SK-N-SH (cell line): ENCODE data around the gene SNAI1. TPM values are rescaled to one million over a fixed set of nuclear protein-coding genes. Genes with fewer than 3 reads are reported as not detected.

ENCODE experiments used
- CTCF ChIA-PET: fragments of 300-600, 350-600 bp; formaldehyde crosslinking; extraction: SDS; loops from one replicate; lab custom pipeline; 2021; lab: Yijun Ruan, JAX
- POLR2A ChIA-PET: fragments of 350-600 bp; sonication (Branson Sonifier 250); formaldehyde crosslinking; extraction: SDS; loops from one replicate; lab custom pipeline; 2020; ENCODE audit warnings: antibody characterized with exemption, inconsistent platforms; lab: Yijun Ruan, JAX
- DNase-seq: peaks from one replicate; pipeline ENCODE4 v3.0.0; 2012
- H2AFZ ChIP-seq: fragments of 200-600 bp; sonication (generic); 2 replicates; pipeline ENCODE4 v1.8.1; 2016; ENCODE audit warnings: antibody characterized with exemption, mild to moderate bottlenecking, low read depth
- H3F3A ChIP-seq: fragments of 200-600 bp; sonication (generic); replicated peaks from 2 replicates; pipeline ENCODE3; 2016; ENCODE audit warnings: antibody characterized with exemption, mild to moderate bottlenecking; ENCODE audit not compliant: insufficient read depth
- H3K27ac ChIP-seq, 2 experiments: fragments of 200-500 bp in 1 of 2; fragments of 200-600 bp in 1 of 2; sonication (Bioruptor generic) in 1 of 2; sonication (generic), shearing (Covaris generic) in 1 of 2; 2 replicates each; pipeline versions ENCODE4 v1.5.1 to v1.6.1; 2014 to 2016; ENCODE audit warnings: low read depth in 2 of 2, inconsistent platforms in 1 of 2, low read length in 1 of 2, mild to moderate bottlenecking in 1 of 2, mixed read lengths in 1 of 2
- H3K27me3 ChIP-seq: fragments of 200-600 bp; sonication (generic), shearing (Covaris generic); 2 replicates; pipeline ENCODE4 v1.6.1; 2016; ENCODE audit warnings: mixed run types; ENCODE audit not compliant: insufficient read depth
- H3K36me3 ChIP-seq, 2 experiments: fragments of 200-500 bp in 1 of 2; fragments of 200-600 bp in 1 of 2; sonication (Bioruptor generic) in 1 of 2; sonication (generic) in 1 of 2; replicated peaks in 1 of 2; 2 replicates each; pipeline versions ENCODE3 to v1.5.1; 2014 to 2016; ENCODE audit warnings: low read length in 1 of 2, mild to moderate bottlenecking in 1 of 2; ENCODE audit not compliant: insufficient read depth in 2 of 2, control insufficient read depth in 1 of 2
- H3K4me1 ChIP-seq, 2 experiments: fragments of 200-500 bp in 1 of 2; fragments of 200-600 bp in 1 of 2; sonication (Bioruptor generic) in 1 of 2; sonication (generic), shearing (Covaris generic) in 1 of 2; 2 replicates each; pipeline versions ENCODE4 v1.5.1 to v1.6.1; 2014 to 2016; ENCODE audit warnings: low read depth in 1 of 2, low read length in 1 of 2, mixed run types in 1 of 2; ENCODE audit not compliant: insufficient read depth in 2 of 2, control insufficient read depth in 1 of 2
- H3K4me2 ChIP-seq: fragments of 200-600 bp; sonication (generic), shearing (Covaris generic); 2 replicates; pipeline ENCODE4 v1.6.1; 2017; ENCODE audit warnings: mixed run types
- H3K4me3 ChIP-seq, 2 experiments: fragments of 200-500 bp in 1 of 2; fragments of 200-600 bp in 1 of 2; sonication (Bioruptor generic) in 1 of 2; sonication (generic), shearing (Covaris generic) in 1 of 2; 2 replicates each; pipeline versions ENCODE4 v1.5.1 to v1.8.1; 2014 to 2016; ENCODE audit warnings: low read depth in 2 of 2, inconsistent platforms in 1 of 2, low read length in 1 of 2, mild to moderate bottlenecking in 1 of 2, mixed read lengths in 1 of 2, moderate library complexity in 1 of 2
- H3K79me2 ChIP-seq: fragments of 200-600 bp; sonication (generic); 2 replicates; pipeline ENCODE4 v1.8.1; 2017; ENCODE audit warnings: mild to moderate bottlenecking; ENCODE audit not compliant: insufficient read depth
- H3K9ac ChIP-seq: fragments of 200-600 bp; sonication (generic); 2 replicates; pipeline ENCODE4 v1.6.1; 2017; ENCODE audit warnings: mixed run types
- H3K9me2 ChIP-seq: fragments of 200-600 bp; sonication (generic); 2 replicates; pipeline ENCODE4 v1.6.1; 2017; ENCODE audit warnings: mixed run types
- H3K9me3 ChIP-seq: fragments of 200-600 bp; sonication (generic); 2 replicates; pipeline ENCODE4 v1.6.1; 2017; ENCODE audit warnings: mixed run types, mild to moderate bottlenecking, moderate library complexity
- H4K20me1 ChIP-seq: fragments of 200-600 bp; sonication (generic); 2 replicates; pipeline ENCODE4 v1.6.1; 2017; ENCODE audit warnings: mild to moderate bottlenecking, mixed run types; ENCODE audit not compliant: insufficient read depth
- CTCF ChIP-seq: fragments of 200-600 bp; sonication (generic); IDR thresholded peaks from 2 replicates; pipeline ENCODE4 v1.6.1; 2017; ENCODE audit warnings: antibody characterized with exemption, mild to moderate bottlenecking, moderate library complexity
- ELF1 ChIP-seq: IDR thresholded peaks from 2 replicates; pipeline ENCODE4 v1.4.0; 2012
- EP300 ChIP-seq, 2 experiments: IDR thresholded peaks; 2 replicates each; pipeline versions ENCODE4 v1.4.0 to v1.6.1; 2012; ENCODE audit warnings: borderline replicate concordance in 1 of 2, low read depth in 1 of 2, low read length in 1 of 2
- EZH2phosphoT487 ChIP-seq: fragments of 200-600 bp; sonication (generic); IDR thresholded peaks from 2 replicates; pipeline ENCODE4 v1.6.1; 2017; ENCODE audit warnings: low read depth, mixed run types, mild to moderate bottlenecking, antibody characterized with exemption, moderate library complexity, borderline replicate concordance
- FOXJ3 ChIP-seq: sonication (generic); formaldehyde crosslinking; IDR thresholded peaks from 2 replicates; pipeline ENCODE4 v1.5.1; 2020; ENCODE audit warnings: mild to moderate bottlenecking, missing genetic modification reagents
- FOXM1 ChIP-seq: IDR thresholded peaks from 2 replicates; pipeline ENCODE4 v1.4.0; 2012; ENCODE audit warnings: low read depth, mild to moderate bottlenecking
- GABPA ChIP-seq: IDR thresholded peaks from 2 replicates; pipeline ENCODE4 v1.4.0; 2012; ENCODE audit warnings: low read depth, mild to moderate bottlenecking
- JUND ChIP-seq: IDR thresholded peaks from 2 replicates; pipeline ENCODE4 v1.4.0; 2012
- MAX ChIP-seq: IDR thresholded peaks from 2 replicates; pipeline ENCODE4 v1.4.0; 2012; ENCODE audit warnings: low read depth
- MEF2A ChIP-seq: IDR thresholded peaks from 2 replicates; pipeline ENCODE4 v1.4.0; 2012; ENCODE audit warnings: low read depth, borderline replicate concordance
- NRF1 ChIP-seq: IDR thresholded peaks from 2 replicates; pipeline ENCODE4 v1.6.1; 2012; ENCODE audit warnings: low read depth, mild to moderate bottlenecking, low read length
- PBX3 ChIP-seq: IDR thresholded peaks from 2 replicates; pipeline ENCODE4; 2012
- POLR2AphosphoS5 ChIP-seq: IDR thresholded peaks from 2 replicates; pipeline ENCODE4 v1.6.1; 2012; ENCODE audit warnings: low read depth, low read length
- RAD21 ChIP-seq: IDR thresholded peaks from 2 replicates; pipeline ENCODE4 v1.6.1; 2012; ENCODE audit warnings: mild to moderate bottlenecking, low read length
- REST ChIP-seq: IDR thresholded peaks from 2 replicates; pipeline ENCODE4 v1.6.1; 2012; ENCODE audit warnings: mild to moderate bottlenecking, low read depth, low read length, moderate library complexity
- RXRA ChIP-seq: IDR thresholded peaks from 2 replicates; pipeline ENCODE4 v1.4.0; 2012; ENCODE audit warnings: low read depth, mild to moderate bottlenecking, borderline replicate concordance
- TCF12 ChIP-seq: IDR thresholded peaks from 2 replicates; pipeline ENCODE4 v1.4.0; 2012
- ZBTB33 ChIP-seq: IDR thresholded peaks from 2 replicates; pipeline ENCODE4 v1.4.0; 2012; ENCODE audit warnings: low read depth, borderline replicate concordance
- WGBS: methylation state at CpG from one replicate; pipeline ENCODE4 v1.1.6; 2017; ENCODE audit warnings: low lambda C conversion rate; 5-methylcytosine and 5-hydroxymethylcytosine counted together
- polyA plus RNA-seq, 3 experiments: library from polyadenylated mRNA; depleted of rRNA; stranded (reverse); fragments of >200 nt; gene quantifications; 2 replicates each; pipeline ENCODE4 v1.2.3, GENCODE V29; 2012

Gene SNAI1
- polyA plus RNA-seq, 1 of the 3 experiments (the other 2 are of a cell fraction): 6.2 TPM

- Histone ChIP-seq H3K9ac (no peak overlapping the region), H3K4me1 (peaks cover 0 to 2% of the 10 kb centered on the region in 2 experiments; a peak in 1 of 4 replicates), H2AFZ (no peak overlapping the region), H3K79me2 (no peaks in the 10 kb centered on the region), H3F3A (peaks cover 13% of the 10 kb centered on the region), H3K4me2 (no peak overlapping the region), H3K27ac (no peak overlapping the region), H3K9me3 (no peaks in the 10 kb centered on the region), H3K36me3 (peaks cover 0 to 4% of the 10 kb centered on the region in 2 experiments), H3K9me2 (no peaks in the 10 kb centered on the region), H3K27me3 (no peaks in the 10 kb centered on the region), H3K4me3 (no peak overlapping the region; a peak in 1 of 4 replicates), H4K20me1 (no peaks in the 10 kb centered on the region)
- POLR2A ChIA-PET: no interaction called here
- WGBS: 72% methylated on average over 5 of the region's 5 CpGs
- TF ChIP-seq RAD21 (peak; percentile 29; the same call in 1 of the 2 replicates), EP300 (IDR thresholded peaks at IDR 0.05; ENCODE audit: borderline replicate concordance in 1 of 2, low read depth in 1 of 2, low read length in 1 of 2) (no peak), CTCF (peak; percentile 72), PBX3 (peak; percentile 49)
- CTCF ChIA-PET: interaction anchor here (0.7 to 5.9 kb wide), 19 partner anchors 9 to 150 kb away, joined by 3 to 49 read pairs (median 3); no protein-coding TSS in a partner anchor
- peak; percentile 78 for DNase-seq
Observed at GRCh38 chr20:49964964-49965780, 17.6 kb upstream of the SNAI1 start.

- CTCF ChIA-PET: interaction anchor here (1.0 to 5.9 kb wide), 11 partner anchors 10 to 119 kb away, joined by 3 to 49 read pairs (median 4); no protein-coding TSS in a partner anchor
- 92% methylated on average over 9 of the region's 9 CpGs for WGBS
Observed at GRCh38 chr20:49965781-49966305, 16.9 kb upstream of the SNAI1 start.

More at GRCh38 chr20:49965781-49966305, 16.9 kb upstream of the SNAI1 start:
- no peak for DNase-seq
- Histone ChIP-seq H3K4me2 (no peak overlapping the region), H3K9me3 (no peaks in the 10 kb centered on the region), H3K9ac (no peak overlapping the region), H3K79me2 (no peaks in the 10 kb centered on the region), H2AFZ (no peak overlapping the region), H3K27me3 (no peaks in the 10 kb centered on the region), H3K4me3 (no peak overlapping the region), H3K4me1 (peaks cover 0 to 2% of the 10 kb centered on the region in 2 experiments; a peak in 1 of 4 replicates), H3F3A (peaks cover 13% of the 10 kb centered on the region), H3K27ac (no peak overlapping the region), H4K20me1 (no peaks in the 10 kb centered on the region), H3K36me3 (peaks cover 0 to 4% of the 10 kb centered on the region in 2 experiments), H3K9me2 (no peaks in the 10 kb centered on the region)
- POLR2A ChIA-PET: no interaction called here
- TF ChIP-seq TCF12: no peak
- TF ChIP-seq FOXJ3: no peak
- TF ChIP-seq ELF1: no peak
- TF ChIP-seq REST: no peak
- no peak for TF ChIP-seq ZBTB33
- TF ChIP-seq MAX: no peak
- no peak for TF ChIP-seq MEF2A
- no peak for TF ChIP-seq RXRA
- no peak for TF ChIP-seq GABPA
- TF ChIP-seq FOXM1: no peak
- TF ChIP-seq JUND: no peak
- TF ChIP-seq NRF1: no peak
- no peak for TF ChIP-seq POLR2AphosphoS5
- no peak for TF ChIP-seq EZH2phosphoT487
- TF ChIP-seq, all 33 proteins: peak for 0
